Activated CD4-positive, alpha-beta T cell treated with anti-CD3 and anti-CD28 coated beads, Interleukin-2, Interleukin-6, amounts not matched to agents 100 ng/mL and 50 ng/mL, durations not matched to agents 16 hours and 8 hours (primary cell): ENCODE results near the gene SOX6.

Experiments used
- DNase-seq: peaks from one replicate; pipeline ENCODE4 v3.0.0-alpha.2; 2020

SOX6 gene

DNA sequence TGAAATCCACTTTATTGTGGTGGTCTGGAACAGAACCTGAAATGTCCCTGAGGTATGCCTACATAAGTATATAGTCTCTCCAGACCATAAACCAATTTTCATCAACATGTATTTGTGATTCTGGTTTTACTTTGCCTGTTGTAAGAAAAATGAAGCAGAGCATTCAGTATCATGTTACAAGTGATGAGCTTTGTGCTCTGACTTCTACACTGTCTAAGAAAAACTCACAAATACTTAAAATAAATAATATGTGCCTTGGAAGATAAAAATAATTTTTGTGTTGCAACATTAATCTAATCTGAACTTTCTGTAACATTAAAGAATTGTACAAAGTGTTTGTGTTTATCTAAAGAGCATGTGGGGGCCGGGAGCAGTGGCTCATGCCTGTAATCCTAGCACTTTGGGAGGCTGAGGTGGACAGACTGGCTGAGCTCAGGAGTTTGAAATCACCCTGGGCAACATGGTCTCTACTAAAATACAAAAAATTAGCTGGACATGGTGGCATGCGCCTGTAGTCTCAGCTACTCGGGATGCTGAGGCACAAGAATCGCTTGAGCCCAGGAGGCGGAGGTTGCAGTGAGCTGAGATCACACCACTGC lies 219.5 kb downstream of the SOX6 start:
- no peak for DNase-seq

DNA sequence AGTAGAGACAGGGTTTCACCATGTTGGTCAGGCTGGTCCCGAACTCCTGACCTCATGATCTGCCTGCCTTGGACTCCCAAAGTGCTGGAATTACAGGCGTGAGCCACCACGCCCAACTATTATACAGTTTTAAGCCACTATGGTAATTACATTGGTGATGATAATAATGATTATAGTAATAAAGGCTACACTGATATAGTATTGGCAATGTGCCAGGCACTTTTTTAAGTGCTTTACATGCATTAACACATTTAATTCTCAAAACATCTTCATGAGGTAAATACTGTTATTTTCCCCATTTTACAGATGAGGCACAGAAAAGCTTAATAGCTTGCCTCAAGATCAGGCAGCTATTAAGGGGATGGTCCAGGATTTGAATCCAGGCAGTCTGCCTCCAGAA lies 222.5 kb downstream of the SOX6 start:
- no peak for DNase-seq

DNA sequence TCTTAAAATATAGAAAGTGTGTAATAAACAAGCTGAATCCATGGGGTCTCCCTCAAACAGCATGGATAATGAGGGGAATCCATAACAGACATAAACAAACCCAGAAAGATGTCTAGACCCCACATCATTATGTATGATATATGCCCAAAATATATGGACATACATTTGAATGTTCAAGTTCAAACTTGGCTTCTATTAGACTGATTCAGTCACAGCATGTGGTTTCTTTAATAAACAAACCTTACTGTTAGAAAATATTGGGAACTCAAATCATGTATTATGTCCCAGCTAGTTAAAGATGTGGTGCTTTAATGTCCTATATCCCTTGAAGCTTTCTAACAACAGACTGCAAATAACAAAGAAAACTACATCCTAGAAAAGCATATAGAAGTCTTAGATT lies 228.6 kb downstream of the SOX6 start:
- DNase-seq, result no peak

DNA sequence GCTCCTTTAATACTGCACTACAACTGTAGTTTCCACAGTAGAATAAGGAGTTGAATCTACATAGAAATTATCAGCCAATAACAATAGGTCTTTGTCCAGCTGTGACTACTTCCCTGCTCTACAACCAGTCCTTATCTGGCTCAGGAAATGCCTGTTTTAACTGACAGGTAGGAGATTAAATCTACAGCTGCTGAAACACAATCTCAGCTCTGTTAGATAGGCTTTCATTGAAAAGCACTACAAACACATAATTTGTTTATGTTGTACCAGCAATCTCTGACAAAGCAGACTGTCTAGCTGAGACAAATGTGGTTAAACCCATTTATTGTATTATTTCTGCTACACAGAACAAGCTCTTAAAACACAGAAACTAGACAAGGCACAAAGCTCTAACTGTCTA lies 230.0 kb downstream of the SOX6 start:
- no peak for DNase-seq

GRCh38 chr11:16125796-16126195 lies 230.6 kb downstream of the SOX6 start:
- no peak for DNase-seq

- no peak for DNase-seq
Observed at GRCh38 chr11:16124390-16124789, 232.0 kb downstream of the SOX6 start.

- no peak for DNase-seq
Observed at GRCh38 chr11:16121853-16122252, 234.5 kb downstream of the SOX6 start.

DNA sequence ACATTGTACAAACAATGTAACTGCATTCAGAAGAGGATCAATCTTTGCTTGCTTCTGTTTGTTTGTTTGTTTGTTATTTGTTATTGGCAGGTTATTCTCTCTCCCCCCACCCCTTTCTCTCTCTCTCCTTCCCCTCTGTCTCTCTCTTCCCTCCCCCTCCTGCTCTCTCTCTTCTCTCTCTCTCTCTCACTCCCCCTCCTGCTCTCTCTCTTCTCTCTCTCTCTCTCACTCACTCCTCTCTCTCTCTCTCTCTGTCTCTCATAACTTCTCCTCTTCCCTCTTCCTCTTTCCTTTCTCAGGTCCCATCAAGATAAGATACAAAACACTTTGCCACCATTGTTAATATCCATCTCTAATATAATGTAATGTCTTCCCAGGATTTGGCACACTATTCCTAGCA lies 236.3 kb downstream of the SOX6 start:
- DNase-seq, result no peak

DNA sequence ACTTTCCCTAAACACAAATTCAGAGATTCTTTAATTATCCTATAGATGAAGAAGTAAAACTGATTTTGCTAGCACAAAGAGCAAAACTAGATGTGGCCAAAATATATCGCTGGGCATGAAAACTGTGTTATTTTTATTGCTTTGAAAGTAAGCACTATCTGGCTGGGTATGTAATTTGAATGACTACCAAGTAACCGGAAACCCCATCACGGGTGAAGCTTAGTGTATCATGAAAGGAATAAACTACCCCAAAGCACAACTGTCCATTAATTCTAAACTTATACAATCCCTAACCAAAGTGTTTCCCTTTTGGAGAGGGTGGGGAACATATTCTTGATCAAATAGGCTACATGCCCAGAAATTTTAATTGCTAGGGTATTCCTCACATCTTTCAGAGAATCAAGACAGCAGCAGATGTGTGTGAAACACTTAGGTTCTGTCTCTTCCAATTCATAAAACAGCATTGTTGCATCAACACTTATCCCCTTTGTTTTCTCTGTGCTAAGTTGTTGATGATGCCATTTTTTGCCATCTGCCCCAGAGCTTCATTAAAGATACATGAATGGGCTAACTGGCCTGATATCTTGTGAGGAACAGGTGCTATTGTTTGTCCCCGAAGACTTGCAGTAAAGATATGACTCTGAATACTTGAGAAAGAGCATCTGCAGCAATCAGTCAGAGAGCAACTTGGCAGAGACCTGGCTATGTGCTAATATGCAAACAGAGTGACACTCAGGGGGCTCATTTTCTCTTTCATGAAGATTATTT lies 238.2 kb downstream of the SOX6 start:
- DNase-seq, result no peak

- no peak for DNase-seq
Observed at GRCh38 chr11:16114978-16115871, 241.1 kb downstream of the SOX6 start.

DNA sequence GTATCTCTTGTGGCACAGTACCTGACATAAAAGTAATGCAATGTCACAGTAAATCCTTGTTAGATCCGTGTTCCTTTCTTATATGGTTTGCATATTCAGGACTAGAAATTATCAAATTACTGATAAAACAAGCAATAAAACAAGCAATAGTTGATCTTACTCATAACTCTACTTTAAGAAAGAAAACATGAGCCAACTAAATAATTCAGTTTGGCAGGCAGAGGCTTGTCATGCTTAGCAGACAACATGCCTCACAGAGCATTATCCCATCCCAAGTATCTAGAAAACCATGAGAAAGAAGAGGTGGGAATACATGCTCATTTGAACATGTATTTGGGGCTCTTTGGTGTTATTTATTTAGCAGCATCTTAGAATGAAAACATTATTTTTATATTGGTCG lies 241.9 kb downstream of the SOX6 start:
- DNase-seq, result no peak

DNA sequence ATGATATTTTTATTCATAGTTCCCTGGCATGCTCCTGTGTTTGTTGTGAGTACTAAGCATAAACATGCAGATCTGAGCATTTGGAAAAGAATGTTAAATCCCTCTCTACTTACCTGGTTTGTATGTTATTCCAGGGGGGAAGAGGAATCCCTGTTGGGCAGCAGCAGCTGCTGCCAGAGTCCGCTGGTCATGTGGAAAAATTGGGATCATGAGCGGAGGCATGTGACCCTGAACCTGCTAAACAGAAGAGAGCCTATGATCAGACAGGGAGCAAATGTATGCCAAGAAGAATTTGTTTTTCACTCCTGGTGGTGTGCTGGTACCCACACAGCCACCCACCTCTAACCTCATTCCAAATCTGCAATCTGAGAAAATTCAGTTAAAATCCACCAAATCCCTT lies 244.7 kb downstream of the SOX6 start:
- no peak for DNase-seq

- no peak for DNase-seq
Observed at GRCh38 chr11:16110886-16111285, 245.5 kb downstream of the SOX6 start.

DNA sequence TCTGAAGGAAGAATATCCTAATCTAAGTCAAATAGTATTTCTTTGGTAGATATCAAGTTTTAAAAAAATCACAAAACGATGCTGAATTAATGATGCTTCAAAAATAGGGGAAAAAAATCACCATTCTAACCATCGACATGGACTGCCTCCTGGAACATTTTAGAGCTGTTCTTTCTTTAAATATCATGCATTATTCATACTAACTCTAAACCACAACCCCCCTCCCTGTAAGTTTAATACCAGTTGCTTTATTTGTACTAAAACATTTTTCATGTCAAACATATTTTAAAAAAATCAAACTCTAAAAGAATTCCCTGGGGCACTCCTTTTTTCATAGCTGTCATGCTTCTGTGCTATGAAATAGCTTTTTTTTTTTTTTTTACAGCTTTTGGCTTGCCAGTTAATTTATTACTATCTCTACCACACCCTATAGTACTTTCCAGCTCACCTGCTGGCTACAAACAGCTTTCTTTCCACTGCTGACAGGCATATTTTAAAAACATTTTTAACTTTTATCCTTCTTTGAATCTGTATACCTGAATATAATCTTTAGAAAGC lies 256.9 kb downstream of the SOX6 start:
- no peak for DNase-seq

DNA sequence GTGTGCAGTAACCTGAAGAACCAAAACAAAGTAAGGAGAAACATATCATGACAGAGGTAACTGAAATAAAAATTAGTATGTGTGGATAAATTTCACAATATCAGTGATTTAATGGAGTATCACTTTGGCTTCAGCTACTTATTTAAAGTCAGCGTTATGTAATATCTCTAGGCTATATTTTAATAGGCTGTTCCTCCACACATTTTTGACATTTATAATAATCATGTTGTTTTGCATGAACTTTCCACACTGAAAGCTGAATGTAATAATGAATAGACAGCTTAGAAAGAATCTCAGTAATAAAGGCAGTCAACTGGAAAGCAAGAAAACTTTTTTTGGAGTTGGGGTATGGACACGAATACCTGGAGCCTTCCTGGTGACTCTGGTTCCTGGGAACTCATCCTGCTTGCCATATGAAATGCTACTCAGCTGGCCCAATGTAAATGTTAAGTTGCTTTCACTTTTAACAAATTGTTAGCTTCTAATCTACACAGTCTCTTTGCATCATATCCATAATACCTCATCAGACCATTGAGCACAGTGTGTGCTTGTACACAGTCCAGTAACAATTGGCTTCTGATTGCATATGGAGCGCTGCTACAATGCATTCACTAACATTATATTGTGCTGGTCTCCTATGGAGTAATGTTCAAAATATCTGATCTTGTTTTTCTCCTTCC lies 257.7 kb downstream of the SOX6 start:
- DNase-seq, result no peak

DNA sequence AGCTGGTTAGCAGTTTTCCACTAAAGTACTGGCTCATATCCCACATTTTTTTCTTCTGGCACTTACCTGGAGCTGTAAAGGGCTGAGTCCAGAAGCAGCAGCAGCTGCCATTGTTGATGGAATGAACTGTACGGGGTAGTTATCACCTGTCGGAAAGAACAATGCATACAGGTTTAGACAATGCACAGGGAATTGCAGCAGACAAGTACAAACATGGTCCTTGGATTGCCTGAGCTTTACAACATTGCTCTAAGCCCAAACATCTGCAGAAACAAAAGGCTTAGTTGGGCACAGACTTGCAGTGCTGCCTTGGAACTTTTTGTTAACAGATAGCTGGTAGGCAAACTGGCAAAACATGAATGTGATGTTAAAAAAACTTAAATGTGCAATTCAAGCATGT lies 258.8 kb downstream of the SOX6 start:
- DNase-seq, result no peak

GRCh38 chr11:16096336-16096735 lies 260.0 kb downstream of the SOX6 start:
- DNase-seq, result no peak

- DNase-seq, result no peak
Observed at GRCh38 chr11:16095756-16096155, 260.6 kb downstream of the SOX6 start.

DNA sequence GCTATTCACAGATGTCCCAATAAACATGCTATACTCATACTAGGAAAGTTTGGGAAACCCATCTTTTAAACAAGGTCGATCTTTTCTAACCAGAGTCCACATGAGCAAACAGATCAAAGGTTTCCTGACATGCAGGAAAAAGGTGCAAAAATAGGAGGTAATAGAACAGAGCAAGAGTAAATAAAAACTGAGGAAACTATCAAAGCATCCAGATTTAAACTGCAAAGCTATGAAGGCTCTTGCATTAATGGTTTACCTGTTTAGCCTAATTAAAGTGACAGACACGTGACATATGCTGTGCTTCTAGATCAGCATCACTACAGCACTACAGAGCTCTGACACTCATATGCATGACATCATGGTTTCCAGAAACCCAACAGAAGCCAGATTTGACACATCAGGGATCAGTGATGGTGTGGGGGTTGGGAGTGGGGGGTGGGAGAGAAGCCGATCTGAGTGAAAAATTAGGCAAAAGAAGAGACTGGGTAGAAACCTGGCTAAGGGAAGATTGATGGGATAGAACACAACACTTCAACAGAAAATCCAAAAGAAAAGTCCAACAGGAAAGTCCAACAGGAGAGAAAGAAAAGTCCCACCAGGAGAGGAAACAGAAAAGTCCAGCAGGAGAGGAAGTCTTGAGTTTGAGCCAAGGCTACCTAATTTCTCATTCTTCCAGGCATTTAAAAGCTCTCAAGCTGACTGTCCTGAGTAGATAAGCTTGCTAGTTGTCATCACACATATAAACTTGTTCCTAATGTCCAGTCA lies 262.3 kb downstream of the SOX6 start:
- DNase-seq, result no peak

DNA sequence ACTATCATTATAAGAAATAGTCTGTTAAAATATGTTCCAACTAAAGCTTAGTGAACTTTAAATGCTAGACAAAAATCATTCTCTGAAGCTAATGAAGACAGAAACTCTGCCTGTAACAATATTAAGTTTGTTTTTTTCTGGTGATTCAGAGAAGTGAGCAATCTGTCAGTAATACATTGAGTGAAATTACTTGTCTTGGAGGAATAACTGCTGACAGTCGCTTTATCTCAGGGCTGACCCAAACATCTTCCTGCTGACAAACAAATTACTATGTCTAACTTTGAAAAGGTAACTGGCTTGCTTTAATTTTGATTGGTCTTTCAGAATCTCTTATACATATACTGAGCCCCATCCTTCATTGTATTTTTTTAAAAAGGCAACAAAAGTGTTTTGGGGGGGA lies 264.5 kb downstream of the SOX6 start:
- no peak for DNase-seq

DNA sequence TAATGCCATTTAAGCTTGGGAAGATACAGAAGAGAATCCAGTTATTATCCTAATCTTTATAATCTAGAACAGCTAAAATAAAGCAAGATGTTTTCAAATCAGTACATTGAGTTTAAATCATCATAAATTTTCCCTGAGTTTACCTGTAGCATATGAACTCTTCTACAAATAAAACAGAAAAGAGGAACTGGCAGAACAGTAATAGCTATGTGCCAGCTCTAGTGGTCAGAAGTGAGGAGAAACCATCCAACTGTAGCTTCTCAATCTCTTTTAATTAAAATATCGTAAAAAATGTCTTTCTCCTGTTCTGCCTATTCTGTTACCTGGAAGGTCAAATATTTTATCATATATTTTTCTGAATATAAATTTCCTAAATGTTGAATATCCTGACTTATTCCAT lies 266.9 kb downstream of the SOX6 start:
- DNase-seq, result no peak

DNA sequence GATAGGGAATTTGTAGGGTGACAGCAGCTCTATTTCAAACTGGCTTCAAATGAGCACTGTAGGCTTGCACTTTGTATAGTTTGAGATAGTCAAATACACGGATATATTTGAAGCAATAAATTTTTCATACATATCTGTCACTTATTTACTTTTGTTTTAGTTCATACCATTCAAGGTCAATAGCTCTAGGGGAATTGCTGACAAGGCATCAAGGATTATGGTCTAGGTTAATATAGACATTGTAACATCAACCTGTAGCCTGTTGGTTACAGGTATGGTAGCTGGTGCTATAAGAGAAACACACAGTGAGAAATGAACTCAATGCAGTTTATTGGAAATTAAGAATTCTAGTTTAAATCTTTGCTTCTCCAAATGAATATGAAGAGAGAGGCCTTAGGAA lies 267.6 kb downstream of the SOX6 start:
- no peak for DNase-seq
